ENCODE results near the gene LMTK3.

DNA sequence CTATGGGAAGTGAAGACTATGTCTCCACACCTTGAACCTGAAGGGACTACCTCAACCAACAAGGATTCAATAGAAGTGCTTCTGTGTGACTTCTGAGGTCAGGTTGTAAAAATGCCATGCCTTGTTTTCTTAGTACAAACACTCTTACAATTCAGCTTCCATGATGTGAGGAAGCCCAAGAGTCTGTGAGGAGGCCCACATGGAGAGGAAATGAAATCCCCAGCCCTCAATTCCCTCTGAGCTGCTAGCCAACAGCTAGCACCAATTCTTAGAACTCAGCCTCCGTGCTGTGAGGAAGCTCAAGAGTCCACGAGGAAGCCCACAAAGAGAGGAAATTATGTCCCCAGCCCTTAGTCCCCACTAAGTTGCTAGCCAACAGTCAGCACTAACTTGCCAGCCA, 12.6 kb upstream of the LMTK3 start:
- TF ChIP-seq ZNF543 (CRISPR knock-in tag; IDR thresholded peaks at IDR 0.05) (no peak), EZH2 (conservative IDR thresholded peaks at IDR 0.05; ENCODE audit: low read depth, low read length) (no peak)
- TF ChIP-seq, protein P1, sequence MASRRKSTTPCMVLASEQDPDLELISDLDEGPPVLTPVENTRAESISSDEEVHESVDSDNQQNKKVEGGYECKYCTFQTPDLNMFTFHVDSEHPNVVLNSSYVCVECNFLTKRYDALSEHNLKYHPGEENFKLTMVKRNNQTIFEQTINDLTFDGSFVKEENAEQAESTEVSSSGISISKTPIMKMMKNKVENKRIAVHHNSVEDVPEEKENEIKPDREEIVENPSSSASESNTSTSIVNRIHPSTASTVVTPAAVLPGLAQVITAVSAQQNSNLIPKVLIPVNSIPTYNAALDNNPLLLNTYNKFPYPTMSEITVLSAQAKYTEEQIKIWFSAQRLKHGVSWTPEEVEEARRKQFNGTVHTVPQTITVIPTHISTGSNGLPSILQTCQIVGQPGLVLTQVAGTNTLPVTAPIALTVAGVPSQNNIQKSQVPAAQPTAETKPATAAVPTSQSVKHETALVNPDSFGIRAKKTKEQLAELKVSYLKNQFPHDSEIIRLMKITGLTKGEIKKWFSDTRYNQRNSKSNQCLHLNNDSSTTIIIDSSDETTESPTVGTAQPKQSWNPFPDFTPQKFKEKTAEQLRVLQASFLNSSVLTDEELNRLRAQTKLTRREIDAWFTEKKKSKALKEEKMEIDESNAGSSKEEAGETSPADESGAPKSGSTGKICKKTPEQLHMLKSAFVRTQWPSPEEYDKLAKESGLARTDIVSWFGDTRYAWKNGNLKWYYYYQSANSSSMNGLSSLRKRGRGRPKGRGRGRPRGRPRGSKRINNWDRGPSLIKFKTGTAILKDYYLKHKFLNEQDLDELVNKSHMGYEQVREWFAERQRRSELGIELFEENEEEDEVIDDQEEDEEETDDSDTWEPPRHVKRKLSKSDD (CRISPR knock-in tag; IDR thresholded peaks at IDR 0.05; ENCODE audit: low read depth) = no peak
- TF ChIP-seq, protein P2, sequence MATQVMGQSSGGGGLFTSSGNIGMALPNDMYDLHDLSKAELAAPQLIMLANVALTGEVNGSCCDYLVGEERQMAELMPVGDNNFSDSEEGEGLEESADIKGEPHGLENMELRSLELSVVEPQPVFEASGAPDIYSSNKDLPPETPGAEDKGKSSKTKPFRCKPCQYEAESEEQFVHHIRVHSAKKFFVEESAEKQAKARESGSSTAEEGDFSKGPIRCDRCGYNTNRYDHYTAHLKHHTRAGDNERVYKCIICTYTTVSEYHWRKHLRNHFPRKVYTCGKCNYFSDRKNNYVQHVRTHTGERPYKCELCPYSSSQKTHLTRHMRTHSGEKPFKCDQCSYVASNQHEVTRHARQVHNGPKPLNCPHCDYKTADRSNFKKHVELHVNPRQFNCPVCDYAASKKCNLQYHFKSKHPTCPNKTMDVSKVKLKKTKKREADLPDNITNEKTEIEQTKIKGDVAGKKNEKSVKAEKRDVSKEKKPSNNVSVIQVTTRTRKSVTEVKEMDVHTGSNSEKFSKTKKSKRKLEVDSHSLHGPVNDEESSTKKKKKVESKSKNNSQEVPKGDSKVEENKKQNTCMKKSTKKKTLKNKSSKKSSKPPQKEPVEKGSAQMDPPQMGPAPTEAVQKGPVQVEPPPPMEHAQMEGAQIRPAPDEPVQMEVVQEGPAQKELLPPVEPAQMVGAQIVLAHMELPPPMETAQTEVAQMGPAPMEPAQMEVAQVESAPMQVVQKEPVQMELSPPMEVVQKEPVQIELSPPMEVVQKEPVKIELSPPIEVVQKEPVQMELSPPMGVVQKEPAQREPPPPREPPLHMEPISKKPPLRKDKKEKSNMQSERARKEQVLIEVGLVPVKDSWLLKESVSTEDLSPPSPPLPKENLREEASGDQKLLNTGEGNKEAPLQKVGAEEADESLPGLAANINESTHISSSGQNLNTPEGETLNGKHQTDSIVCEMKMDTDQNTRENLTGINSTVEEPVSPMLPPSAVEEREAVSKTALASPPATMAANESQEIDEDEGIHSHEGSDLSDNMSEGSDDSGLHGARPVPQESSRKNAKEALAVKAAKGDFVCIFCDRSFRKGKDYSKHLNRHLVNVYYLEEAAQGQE (IDR thresholded peaks at IDR 0.05; ENCODE audit: borderline replicate concordance in 1 of 2, low read depth in 1 of 2, low read length in 2 of 2) = no peak
- TF ChIP-seq, protein P3, sequence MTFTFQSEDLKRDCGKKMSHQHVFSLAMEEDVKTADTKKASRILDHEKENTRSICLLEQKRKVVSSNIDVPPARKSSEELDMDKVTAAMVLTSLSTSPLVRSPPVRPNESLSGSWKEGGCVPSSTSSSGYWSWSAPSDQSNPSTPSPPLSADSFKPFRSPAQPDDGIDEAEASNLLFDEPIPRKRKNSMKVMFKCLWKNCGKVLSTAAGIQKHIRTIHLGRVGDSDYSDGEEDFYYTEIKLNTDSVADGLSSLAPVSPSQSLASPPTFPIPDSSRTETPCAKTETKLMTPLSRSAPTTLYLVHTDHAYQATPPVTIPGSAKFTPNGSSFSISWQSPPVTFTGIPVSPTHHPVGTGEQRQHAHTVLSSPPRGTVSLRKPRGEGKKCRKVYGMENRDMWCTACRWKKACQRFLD (CRISPR knock-in tag; IDR thresholded peaks at IDR 0.05; ENCODE audit: borderline replicate concordance) = no peak

Data from HepG2 (cell line).